ENCODE data around the gene EOMES.

- TF ChIP-seq, protein P1, sequence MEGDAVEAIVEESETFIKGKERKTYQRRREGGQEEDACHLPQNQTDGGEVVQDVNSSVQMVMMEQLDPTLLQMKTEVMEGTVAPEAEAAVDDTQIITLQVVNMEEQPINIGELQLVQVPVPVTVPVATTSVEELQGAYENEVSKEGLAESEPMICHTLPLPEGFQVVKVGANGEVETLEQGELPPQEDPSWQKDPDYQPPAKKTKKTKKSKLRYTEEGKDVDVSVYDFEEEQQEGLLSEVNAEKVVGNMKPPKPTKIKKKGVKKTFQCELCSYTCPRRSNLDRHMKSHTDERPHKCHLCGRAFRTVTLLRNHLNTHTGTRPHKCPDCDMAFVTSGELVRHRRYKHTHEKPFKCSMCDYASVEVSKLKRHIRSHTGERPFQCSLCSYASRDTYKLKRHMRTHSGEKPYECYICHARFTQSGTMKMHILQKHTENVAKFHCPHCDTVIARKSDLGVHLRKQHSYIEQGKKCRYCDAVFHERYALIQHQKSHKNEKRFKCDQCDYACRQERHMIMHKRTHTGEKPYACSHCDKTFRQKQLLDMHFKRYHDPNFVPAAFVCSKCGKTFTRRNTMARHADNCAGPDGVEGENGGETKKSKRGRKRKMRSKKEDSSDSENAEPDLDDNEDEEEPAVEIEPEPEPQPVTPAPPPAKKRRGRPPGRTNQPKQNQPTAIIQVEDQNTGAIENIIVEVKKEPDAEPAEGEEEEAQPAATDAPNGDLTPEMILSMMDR (IDR thresholded peaks at IDR 0.05), result no peak
- TF ChIP-seq POLR2A (IDR thresholded peaks at IDR 0.05), result no peak
Measured at GRCh38 chr3:27680517-27681246, 41.4 kb downstream of the EOMES start.

Measured in breast epithelium (tissue), 3 donors.